ENCODE data around the gene RIMS4.

- TF ChIP-seq CTCF (IDR thresholded peaks at IDR 0.05; ENCODE audit: low read depth, low read length, missing input control) = no peak
- no peak for TF ChIP-seq SP1 (IDR thresholded peaks at IDR 0.05)
- TF ChIP-seq, protein P1, sequence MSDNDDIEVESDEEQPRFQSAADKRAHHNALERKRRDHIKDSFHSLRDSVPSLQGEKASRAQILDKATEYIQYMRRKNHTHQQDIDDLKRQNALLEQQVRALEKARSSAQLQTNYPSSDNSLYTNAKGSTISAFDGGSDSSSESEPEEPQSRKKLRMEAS (IDR thresholded peaks at IDR 0.05) = no peak
- no peak for TF ChIP-seq NR2F2 (IDR thresholded peaks at IDR 0.05)
- no peak for TF ChIP-seq ATF3 (IDR thresholded peaks at IDR 0.05)
- no peak for TF ChIP-seq JUND (IDR thresholded peaks at IDR 0.05)
- no peak for TF ChIP-seq RAD21 (IDR thresholded peaks at IDR 0.05)
- no peak for TF ChIP-seq REST (IDR thresholded peaks at IDR 0.05)
- TF ChIP-seq YY1 (IDR thresholded peaks at IDR 0.05) = no peak
- no peak for TF ChIP-seq TAF1 (conservative IDR thresholded peaks at IDR 0.05)
- no peak for TF ChIP-seq FOXA1 (IDR thresholded peaks at IDR 0.05)
- TF ChIP-seq GABPA (IDR thresholded peaks at IDR 0.05 in 1 of 2, conservative IDR thresholded peaks at IDR 0.05 in 1 of 2) = no peak
Observed at GRCh38 chr20:44788706-44789456, 21.5 kb downstream of the RIMS4 start.

All from liver (tissue), 3 donors.